ENCODE measurements around the gene ASIC4. TPM values are rescaled to one million over a fixed set of nuclear protein-coding genes. Genes with fewer than 3 reads are reported as not detected.

The ASIC4 gene
- total RNA-seq, 3 donors from 2014 or later (not counting 1 experiment from before 2014, with no cell fraction given), result 0.12 to 0.20 TPM; not detected in 1

- Mint-ChIP-seq H3K36me3 (no peaks in the 10 kb centered on the region), H3K4me1 (no peaks in the 10 kb centered on the region), H3K27ac (no peak overlapping the region), H3K27me3 (ENCODE audit: low read depth in 2 of 2) (peaks cover 14 to 20% of the 10 kb centered on the region in 2 donors), H3K9me3 (no peaks in the 10 kb centered on the region), H3K4me3 (no peak overlapping the region)
- H3K9me3 ChIP-seq (ENCODE audit: control insufficient read depth, insufficient read depth, low read length), result no peaks in the 10 kb centered on the region
- no peaks in the 10 kb centered on the region for H3K36me3 ChIP-seq (ENCODE audit: control insufficient read depth, insufficient read depth, low read length)
- no peaks in the 10 kb centered on the region for H3K27me3 ChIP-seq (ENCODE audit: control insufficient read depth, insufficient read depth, low read length)
- H3K4me3 ChIP-seq (ENCODE audit: low read length), result no peak overlapping the region
- ATAC-seq (no peak), DNase-seq (no peak)
- no peak overlapping the region for H3K27ac ChIP-seq (ENCODE audit: low read length)
- H3K4me1 ChIP-seq (ENCODE audit: control insufficient read depth, insufficient read depth, low read length), result no peaks in the 10 kb centered on the region
- intact Hi-C loops (cut with micrococcal nuclease), result no loop called here
- no peak for TF ChIP-seq CTCF (IDR thresholded peaks at IDR 0.05)
- 87% methylated on average over 35 of the region's 35 CpGs for WGBS (ENCODE audit: insufficient coverage)
These were observed 48.1 kb downstream of the ASIC4 start for GRCh38 chr2:219562049-219563020.

GRCh38 chr2:219563271-219563928 is 49.1 kb downstream of the ASIC4 start:
- WGBS (ENCODE audit: insufficient coverage), result 87% methylated on average over 20 of the region's 20 CpGs
- Histone ChIP-seq H3K4me3 (ENCODE audit: low read length) (no peak overlapping the region), H3K4me1 (ENCODE audit: control insufficient read depth, insufficient read depth, low read length) (no peaks in the 10 kb centered on the region), H3K36me3 (ENCODE audit: control insufficient read depth, insufficient read depth, low read length) (no peaks in the 10 kb centered on the region), H3K27ac (ENCODE audit: low read length) (no peak overlapping the region), H3K27me3 (ENCODE audit: control insufficient read depth, insufficient read depth, low read length) (no peaks in the 10 kb centered on the region), H3K9me3 (ENCODE audit: control insufficient read depth, insufficient read depth, low read length) (no peaks in the 10 kb centered on the region)
- no peaks in the 10 kb centered on the region for H3K4me1 Mint-ChIP-seq
- H3K27ac Mint-ChIP-seq, result no peak overlapping the region
- no peak for DNase-seq
- H3K4me3 Mint-ChIP-seq, result no peak overlapping the region
- H3K36me3 Mint-ChIP-seq, result no peaks in the 10 kb centered on the region
- H3K27me3 Mint-ChIP-seq (ENCODE audit: low read depth in 2 of 2), result peaks cover 20 to 24% of the 10 kb centered on the region in 2 donors
- no peaks in the 10 kb centered on the region for H3K9me3 Mint-ChIP-seq
- intact Hi-C loops (cut with micrococcal nuclease), result no loop called here
- no peak for ATAC-seq
- TF ChIP-seq CTCF (IDR thresholded peaks at IDR 0.05), result no peak

GRCh38 chr2:219565130-219566080 is 51.1 kb downstream of the ASIC4 start:
- Mint-ChIP-seq H3K4me1 (no peaks in the 10 kb centered on the region), H3K27me3 (ENCODE audit: low read depth in 2 of 2) (peaks cover 24 to 32% of the 10 kb centered on the region in 2 donors), H3K9me3 (no peaks in the 10 kb centered on the region), H3K4me3 (no peak overlapping the region), H3K27ac (no peak overlapping the region), H3K36me3 (no peaks in the 10 kb centered on the region)
- Histone ChIP-seq H3K9me3 (ENCODE audit: control insufficient read depth, insufficient read depth, low read length) (no peaks in the 10 kb centered on the region), H3K4me1 (ENCODE audit: control insufficient read depth, insufficient read depth, low read length) (no peaks in the 10 kb centered on the region), H3K27ac (ENCODE audit: low read length) (no peak overlapping the region), H3K4me3 (ENCODE audit: low read length) (no peak overlapping the region), H3K27me3 (ENCODE audit: control insufficient read depth, insufficient read depth, low read length) (peaks cover 8% of the 10 kb centered on the region), H3K36me3 (ENCODE audit: control insufficient read depth, insufficient read depth, low read length) (no peaks in the 10 kb centered on the region)
- 91% methylated on average over 21 of the region's 21 CpGs for WGBS (ENCODE audit: insufficient coverage)
- TF ChIP-seq CTCF (IDR thresholded peaks at IDR 0.05), result no peak
- no peak for ATAC-seq
- DNase-seq, result no peak
- intact Hi-C loops (cut with micrococcal nuclease), result no loop called here
